Fibroblast of skin of scalp (primary cell): ENCODE data around the gene DGKK.
"Not testable (repeated sequence)": the region's sequence is repeated elsewhere in the genome, so short reads cannot be mapped to it uniquely, and the experiment has no call there.

Experiments
- DNase-seq: peaks from one replicate; pipeline ENCODE4 v3.0.0-alpha.2; 2013

The DGKK gene

GRCh38 chrX:50428174-50428573, 42.5 kb downstream of the DGKK start:
- no peak for DNase-seq

- no peak for DNase-seq
These were observed 62.6 kb downstream of the DGKK start for GRCh38 chrX:50407976-50408375.

GRCh38 chrX:50403903-50404302, 66.7 kb downstream of the DGKK start:
- DNase-seq: no peak

- no peak for DNase-seq
These were observed 67.7 kb downstream of the DGKK start for GRCh38 chrX:50402886-50403285.

GRCh38 chrX:50393902-50394301, 76.7 kb downstream of the DGKK start:
- no peak for DNase-seq

- no peak for DNase-seq
These were observed 84.1 kb downstream of the DGKK start for GRCh38 chrX:50386520-50386919.

- DNase-seq: no peak
These were observed 88.8 kb downstream of the DGKK start for GRCh38 chrX:50381729-50382415.

- no peak for DNase-seq
These were observed 95.0 kb downstream of the DGKK start for GRCh38 chrX:50375481-50376267.

- DNase-seq: no peak
These were observed 97.7 kb downstream of the DGKK start for GRCh38 chrX:50372966-50373365.

- no peak for DNase-seq
These were observed 126.7 kb downstream of the DGKK start for GRCh38 chrX:50343917-50344316.

- DNase-seq: no peak
These were observed 137.3 kb downstream of the DGKK start for GRCh38 chrX:50333308-50333707.

- DNase-seq: not testable (repeated sequence)
These were observed 138.0 kb downstream of the DGKK start for GRCh38 chrX:50332668-50333067.

GRCh38 chrX:50327235-50327634, 143.4 kb downstream of the DGKK start:
- DNase-seq: no peak
